ENCODE measurements around the gene MPV17. TPM values are rescaled to one million over a fixed set of nuclear protein-coding genes. Genes with fewer than 3 reads are reported as not detected.

MPV17 gene
- total and polyA plus RNA-seq, 12 donors, result 96.8 to 568 (median 165) TPM

GRCh38 chr2:27264253-27264752, 58.6 kb downstream of the MPV17 start:
- Histone ChIP-seq H3K4me3 (peak overlapping the region in 2 of 4 donors; percentile 16 to 67), H3K27me3 (peaks cover 7% of the 10 kb centered on the region)
- intact Hi-C loops (cut with DNase I), result no loop called here

GRCh38 chr2:27263287-27264252, 59.3 kb downstream of the MPV17 start:
- no peak for DNase-seq
- H3K9me3 ChIP-seq (replicated peaks in 1 of 3), result no peaks in the 10 kb centered on the region
- peak overlapping the region in 2 of 4 donors; percentile 20 to 67 for H3K4me3 ChIP-seq
- intact Hi-C loops (cut with DNase I), result no loop called here
- H3K27ac ChIP-seq, result no peak overlapping the region
- peaks cover 23 to 37% of the 10 kb centered on the region in 2 donors for H3K4me1 ChIP-seq (replicated peaks in 1 of 2)
- no peak for TF ChIP-seq CTCF (IDR thresholded peaks at IDR 0.05)
- TF ChIP-seq POLR2A (IDR thresholded peaks at IDR 0.05), result no peak
- 2 to 7% (median 2%) methylated on average over 31 to 46 of the region's 46 CpGs for WGBS, 4 donors
- H3K36me3 ChIP-seq (replicated peaks in 1 of 2), result no peaks in the 10 kb centered on the region
- H3K27me3 ChIP-seq, result peaks cover 7% of the 10 kb centered on the region

More at GRCh38 chr2:27264253-27264752, 58.6 kb downstream of the MPV17 start:
- 0 to 1% (median 1%) methylated on average over 17 to 38 of the region's 38 CpGs for WGBS, 4 donors
- Histone ChIP-seq H3K36me3 (replicated peaks in 1 of 2) (no peaks in the 10 kb centered on the region), H3K27ac (no peak overlapping the region), H3K9me3 (replicated peaks in 1 of 3) (no peaks in the 10 kb centered on the region), H3K4me1 (replicated peaks in 1 of 2) (peaks cover 23 to 37% of the 10 kb centered on the region in 2 donors)
- DNase-seq, result no peak
- no peak for TF ChIP-seq POLR2A (IDR thresholded peaks at IDR 0.05)
- no peak for TF ChIP-seq CTCF (IDR thresholded peaks at IDR 0.05)

GRCh38 chr2:27262379-27263286, 60.3 kb downstream of the MPV17 start, which contains the start of gene SLC30A3:
SLC30A3 (minus strand) TSS chr2:27263047; CDS start chr2:27262906, 141 bp downstream.
- no peak for TF ChIP-seq POLR2A (IDR thresholded peaks at IDR 0.05)
- no peak for TF ChIP-seq CTCF (IDR thresholded peaks at IDR 0.05)
- Histone ChIP-seq H3K27me3 (peaks cover 7% of the 10 kb centered on the region), H3K27ac (no peak within 1 kb of the TSS), H3K4me3 (peak within 1 kb of the TSS in 2 of 4 donors; percentile 20 to 67), H3K9me3 (replicated peaks in 1 of 3) (no peaks in the 10 kb centered on the region), H3K36me3 (replicated peaks in 1 of 2) (no peaks in the 10 kb centered on the region), H3K4me1 (replicated peaks in 1 of 2) (peaks cover 23 to 37% of the 10 kb centered on the region in 2 donors)
- intact Hi-C loops (cut with DNase I), result no loop called here
- peak; percentile 45 to 71 (median 63) for DNase-seq
- WGBS, 4 donors, result 0 to 6% (median 1%) methylated on average over 9 to 96 of the region's 96 CpGs

Measured in adrenal gland (tissue), 12 donors.